TTC549 (cell line): Measurements from ENCODE around the gene SIRPG.
"Not testable (repeated sequence)": the region's sequence is repeated elsewhere in the genome, so short reads cannot be mapped to it uniquely, and the experiment has no call there.

Source experiments
- FAIRE-seq: peaks from 2 replicates; lab custom pipeline; 2012; peaks lifted over from hg19 to GRCh38; lab: Jason Lieb, UNC

SIRPG gene

GRCh38 chr20:1671891-1672669 lies 14.5 kb upstream of the SIRPG start:
- no peak for FAIRE-seq

- no peak for FAIRE-seq
These were observed 11.7 kb upstream of the SIRPG start for GRCh38 chr20:1669304-1669703.

GRCh38 chr20:1667502-1668085 lies 10.0 kb upstream of the SIRPG start:
- no peak for FAIRE-seq

- no peak for FAIRE-seq
These were observed 9.2 kb upstream of the SIRPG start for GRCh38 chr20:1666802-1667201.

- FAIRE-seq: no peak
These were observed 7.8 kb upstream of the SIRPG start for GRCh38 chr20:1665345-1665744.

GRCh38 chr20:1664911-1665310 lies 7.3 kb upstream of the SIRPG start:
- no peak for FAIRE-seq

GRCh38 chr20:1663917-1664316 lies 6.3 kb upstream of the SIRPG start:
- FAIRE-seq: no peak

GRCh38 chr20:1661542-1662299 lies 4.1 kb upstream of the SIRPG start:
- no peak for FAIRE-seq

- FAIRE-seq: no peak
These were observed 2.7 kb upstream of the SIRPG start for GRCh38 chr20:1660246-1660645.

GRCh38 chr20:1656844-1657243 lies 735 bp downstream of the SIRPG start:
- FAIRE-seq: no peak

- no peak for FAIRE-seq
These were observed 2.6 kb downstream of the SIRPG start for GRCh38 chr20:1654996-1655395.

- no peak for FAIRE-seq
These were observed 4.6 kb downstream of the SIRPG start for GRCh38 chr20:1652960-1653359.

- no peak for FAIRE-seq
These were observed 5.5 kb downstream of the SIRPG start for GRCh38 chr20:1652104-1652503.

GRCh38 chr20:1651268-1652058 lies 6.1 kb downstream of the SIRPG start:
- no peak for FAIRE-seq

- no peak for FAIRE-seq
These were observed 9.5 kb downstream of the SIRPG start for GRCh38 chr20:1648101-1648500.

- FAIRE-seq: no peak
These were observed 10.6 kb downstream of the SIRPG start for GRCh38 chr20:1646975-1647431.

- FAIRE-seq: no peak
These were observed 13.2 kb downstream of the SIRPG start for GRCh38 chr20:1644101-1644962.

- not testable (repeated sequence) for FAIRE-seq
These were observed 18.9 kb downstream of the SIRPG start for GRCh38 chr20:1638643-1639042.

- no peak for FAIRE-seq
These were observed 19.8 kb downstream of the SIRPG start for GRCh38 chr20:1637755-1638154.

GRCh38 chr20:1637226-1637625 lies 20.4 kb downstream of the SIRPG start:
- FAIRE-seq: no peak

GRCh38 chr20:1636621-1637020 lies 21.0 kb downstream of the SIRPG start:
- no peak for FAIRE-seq
